Transverse colon (tissue), 4 donors: ENCODE results near the gene DSCAM. TPM values are rescaled to one million over a fixed set of nuclear protein-coding genes. Genes with fewer than 3 reads are reported as not detected.

Experiments used
- DNase-seq: peaks from one replicate; pipeline ENCODE4 v3.0.0-alpha.2; 2019
- H3K27ac ChIP-seq, 4 donors: fragments of 200-600 bp; sonication (generic); 2 replicates each; pipeline ENCODE4 v1.5.1; 2016 to 2018; ENCODE audit warnings: inconsistent platforms in 4 of 4
- H3K27me3 ChIP-seq: fragments of 200-600 bp; sonication (generic); 2 replicates; pipeline ENCODE4 v1.5.1; 2017; ENCODE audit warnings: inconsistent platforms
- H3K36me3 ChIP-seq, 4 donors: fragments of 200-600 bp; sonication (generic); 2 replicates each; pipeline ENCODE4 v1.5.1; 2017 to 2019; ENCODE audit warnings: inconsistent platforms in 4 of 4
- H3K4me1 ChIP-seq, 4 donors: fragments of 200-600 bp; sonication (generic); 2 replicates each; pipeline ENCODE4 v1.5.1; 2017 to 2020; ENCODE audit warnings: inconsistent platforms in 4 of 4
- H3K4me3 ChIP-seq, 4 donors: fragments of 200-600 bp; sonication (generic); 1 replicate in 1 of 4; 2 replicates in 3 of 4; pipeline versions ENCODE4 v1.5.1 to v1.6.1; 2017 to 2019; ENCODE audit warnings: inconsistent platforms in 4 of 4
- H3K9me3 ChIP-seq, 2 donors: fragments of 200-600 bp; sonication (generic); 2 replicates each; pipeline ENCODE4 v1.5.1; 2017 to 2019; ENCODE audit warnings: inconsistent platforms in 2 of 2
- EP300 ChIP-seq: sonication (generic); formaldehyde crosslinking; IDR thresholded peaks from one replicate; pipeline ENCODE4 v1.6.1; 2017; ENCODE audit warnings: antibody characterized with exemption, low read depth
- POLR2A ChIP-seq: fragments of 450-650 bp; IDR thresholded peaks from one replicate; pipeline ENCODE4 v1.6.1; 2016; ENCODE audit warnings: antibody characterized with exemption, mild to moderate bottlenecking, moderate library complexity
- POLR2AphosphoS5 ChIP-seq, 3 donors: sonication (generic); formaldehyde crosslinking; IDR thresholded peaks; one replicate each; pipeline ENCODE4 v1.6.1; 2016; ENCODE audit warnings: antibody characterized with exemption in 3 of 3
- WGBS, 2 donors: methylation state at CpG; one replicate each; pipeline ENCODE4 v1.1.5; 2018; ENCODE audit warnings: low coverage in 1 of 2; 5-methylcytosine and 5-hydroxymethylcytosine counted together
- in situ Hi-C, 4 donors: fragments of 200-750 bp; cut with MboI; loops; one replicate each; pipeline versions ENCODE4 v1.15.0 to v1.15.1; 2017; ENCODE audit warnings: low sequenced_read_pairs in 3 of 4, low pct_ligation_motif_present in 1 of 4, low pct_unique_long_range_greater_than_20kb in 1 of 4
- intact Hi-C: fragments of 100-400 bp; cut with DNase I; formaldehyde crosslinking; loops from one replicate; pipeline ENCODE4 v1.15.1; 2023; ENCODE audit warnings: low total_unique reads
- total RNA-seq, 4 donors: library from RNA; depleted of rRNA; stranded (reverse); fragments of >200 nt; gene quantifications; one replicate each; pipeline ENCODE4 v1.1.0, GENCODE V29; 2016
- TF ChIP-seq, protein P1 (sequence below), 5 experiments: fragments of 200-600 bp in 3 of 5; fragments of 450-650 bp in 2 of 5; sonication (generic) in 3 of 5; IDR thresholded peaks; 1 replicate in 2 of 5; 2 replicates in 3 of 5; pipeline ENCODE4 v1.5.1; 2016 to 2017; ENCODE audit warnings: antibody characterized with exemption in 5 of 5, inconsistent platforms in 3 of 5, mild to moderate bottlenecking in 2 of 5, moderate library complexity in 1 of 5

DSCAM gene
- total RNA-seq, 4 donors from 2014 or later: 0.16 TPM; not detected in 3

DNA sequence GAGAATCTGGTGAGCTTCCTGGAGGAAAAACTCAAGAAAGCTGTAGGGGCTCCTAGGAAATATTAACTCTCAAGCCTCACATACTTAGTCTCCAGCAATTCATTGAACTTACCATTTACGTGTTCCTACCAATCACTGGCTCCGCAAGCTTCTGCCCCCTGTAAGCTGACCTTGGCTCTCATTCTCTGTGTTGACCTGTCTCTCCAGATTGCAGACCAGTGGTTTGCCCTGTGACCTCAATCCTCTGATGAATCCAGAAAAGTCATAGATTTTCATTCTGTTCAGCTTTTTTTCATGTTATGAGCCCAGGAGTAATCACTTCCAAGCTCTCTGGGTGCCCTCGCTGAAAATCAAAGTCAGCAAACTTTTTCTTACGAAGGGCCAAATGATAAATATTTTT is 241.9 kb downstream of the DSCAM start:
- Histone ChIP-seq H3K4me3 (no peak overlapping the region), H3K9me3 (no peaks in the 10 kb centered on the region), H3K36me3 (no peaks in the 10 kb centered on the region), H3K4me1 (no peaks in the 10 kb centered on the region), H3K27ac (no peak overlapping the region), H3K27me3 (no peaks in the 10 kb centered on the region)
- WGBS, 2 donors: 95 to 100% methylated on average over 3 to 4 of the region's 4 CpGs
- intact Hi-C loops (no loop called here), in situ Hi-C loops (no loop called here)
- no peak for DNase-seq
- no peak for TF ChIP-seq POLR2A
- TF ChIP-seq, protein P1, sequence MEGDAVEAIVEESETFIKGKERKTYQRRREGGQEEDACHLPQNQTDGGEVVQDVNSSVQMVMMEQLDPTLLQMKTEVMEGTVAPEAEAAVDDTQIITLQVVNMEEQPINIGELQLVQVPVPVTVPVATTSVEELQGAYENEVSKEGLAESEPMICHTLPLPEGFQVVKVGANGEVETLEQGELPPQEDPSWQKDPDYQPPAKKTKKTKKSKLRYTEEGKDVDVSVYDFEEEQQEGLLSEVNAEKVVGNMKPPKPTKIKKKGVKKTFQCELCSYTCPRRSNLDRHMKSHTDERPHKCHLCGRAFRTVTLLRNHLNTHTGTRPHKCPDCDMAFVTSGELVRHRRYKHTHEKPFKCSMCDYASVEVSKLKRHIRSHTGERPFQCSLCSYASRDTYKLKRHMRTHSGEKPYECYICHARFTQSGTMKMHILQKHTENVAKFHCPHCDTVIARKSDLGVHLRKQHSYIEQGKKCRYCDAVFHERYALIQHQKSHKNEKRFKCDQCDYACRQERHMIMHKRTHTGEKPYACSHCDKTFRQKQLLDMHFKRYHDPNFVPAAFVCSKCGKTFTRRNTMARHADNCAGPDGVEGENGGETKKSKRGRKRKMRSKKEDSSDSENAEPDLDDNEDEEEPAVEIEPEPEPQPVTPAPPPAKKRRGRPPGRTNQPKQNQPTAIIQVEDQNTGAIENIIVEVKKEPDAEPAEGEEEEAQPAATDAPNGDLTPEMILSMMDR (IDR thresholded peaks at IDR 0.05): no peak

DNA sequence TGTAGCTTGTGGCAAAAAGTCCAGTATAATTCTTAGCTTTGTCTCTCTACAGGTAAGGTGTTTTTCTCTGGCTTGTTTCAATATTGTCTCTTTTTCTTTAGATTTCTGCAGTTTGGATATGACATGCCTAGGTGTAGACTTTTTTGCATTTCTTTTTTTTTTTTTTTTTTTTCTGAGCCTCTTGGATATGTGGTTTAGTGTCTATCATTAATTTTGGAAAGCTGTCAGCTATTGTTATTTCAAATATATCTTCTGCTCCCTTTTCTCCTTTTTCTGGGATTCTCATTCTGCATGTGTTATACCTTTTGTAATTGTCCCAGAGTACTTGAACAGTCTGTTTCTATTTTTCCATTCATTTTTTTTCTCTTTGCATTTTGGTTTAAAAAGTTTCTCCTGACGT is 243.2 kb downstream of the DSCAM start:
- intact Hi-C loops: loop anchor here (2.0 kb wide), 1 partner anchor 13 kb away; no protein-coding TSS in a partner anchor
- in situ Hi-C loops: no loop called here
- Histone ChIP-seq H3K27ac (no peak overlapping the region), H3K4me1 (no peaks in the 10 kb centered on the region), H3K4me3 (no peak overlapping the region), H3K9me3 (no peaks in the 10 kb centered on the region), H3K36me3 (no peaks in the 10 kb centered on the region), H3K27me3 (no peaks in the 10 kb centered on the region)
- DNase-seq: no peak
- 45 to 64% methylated on average over 1 of the region's 1 CpG for WGBS, 2 donors
- TF ChIP-seq, protein P1 (IDR thresholded peaks at IDR 0.05): no peak
- no peak for TF ChIP-seq POLR2A
- TF ChIP-seq EP300: no peak
- TF ChIP-seq POLR2AphosphoS5 (IDR thresholded peaks at IDR 0.05): no peak

DNA sequence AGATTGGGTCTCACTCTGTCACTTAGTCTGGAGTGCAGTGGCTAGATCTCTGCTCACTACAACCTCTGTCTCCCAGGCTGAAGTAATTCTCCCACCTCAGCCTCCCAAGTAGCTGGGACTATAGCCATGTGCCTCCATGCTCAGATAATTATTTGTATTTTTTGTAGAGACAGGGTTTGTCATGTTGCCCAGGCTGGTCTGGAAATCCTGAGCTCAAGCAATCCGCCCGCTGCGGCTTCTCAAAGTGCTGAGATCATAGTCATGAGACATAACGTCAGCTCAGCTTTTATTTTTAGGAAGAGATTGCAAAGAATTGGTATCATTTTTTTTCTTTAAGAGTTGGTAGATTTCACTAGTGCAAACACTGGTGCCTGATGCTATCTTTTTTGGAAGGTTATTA is 244.9 kb downstream of the DSCAM start:
- WGBS, 2 donors: 40 to 80% methylated on average over 1 to 4 of the region's 4 CpGs
- Histone ChIP-seq H3K27me3 (no peaks in the 10 kb centered on the region), H3K36me3 (no peaks in the 10 kb centered on the region), H3K4me3 (no peak overlapping the region), H3K9me3 (no peaks in the 10 kb centered on the region), H3K4me1 (no peaks in the 10 kb centered on the region), H3K27ac (no peak overlapping the region)
- in situ Hi-C loops: no loop called here
- TF ChIP-seq, protein P1 (IDR thresholded peaks at IDR 0.05): no peak
- TF ChIP-seq POLR2A: no peak
- TF ChIP-seq EP300: no peak
- no peak for TF ChIP-seq POLR2AphosphoS5 (IDR thresholded peaks at IDR 0.05)
- intact Hi-C loops: loop anchor here (2.0 kb wide), 1 partner anchor 15 kb away; no protein-coding TSS in a partner anchor
- no peak for DNase-seq

DNA sequence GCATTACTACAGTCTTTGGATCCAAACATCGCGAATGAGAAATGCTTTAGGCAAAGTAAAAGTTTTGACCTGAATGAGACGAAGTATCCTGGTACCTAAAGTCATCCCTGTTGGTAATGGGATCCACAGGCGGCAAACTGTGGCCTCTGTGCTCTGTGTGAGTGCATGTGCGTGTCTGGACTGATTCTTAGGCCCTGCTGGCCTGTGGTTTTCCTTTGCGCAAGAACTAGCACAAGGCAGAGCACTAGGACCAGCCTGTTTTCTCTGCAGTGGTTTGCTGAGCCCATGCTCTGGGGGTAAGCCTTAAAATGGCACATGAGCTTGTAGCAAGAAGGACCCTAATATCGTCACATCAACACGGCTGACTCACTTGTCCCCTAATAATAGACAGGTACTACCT is 251.2 kb downstream of the DSCAM start:
- Histone ChIP-seq H3K27ac (no peak overlapping the region), H3K4me1 (no peaks in the 10 kb centered on the region), H3K9me3 (no peaks in the 10 kb centered on the region), H3K36me3 (no peaks in the 10 kb centered on the region), H3K27me3 (no peaks in the 10 kb centered on the region), H3K4me3 (no peak overlapping the region)
- intact Hi-C loops (no loop called here), in situ Hi-C loops (no loop called here)
- no peak for DNase-seq
- TF ChIP-seq POLR2A (no peak), POLR2AphosphoS5 (IDR thresholded peaks at IDR 0.05) (no peak), EP300 (no peak)
- TF ChIP-seq, protein P1 (IDR thresholded peaks at IDR 0.05): no peak
- 75 to 86% methylated on average over 2 to 8 of the region's 8 CpGs for WGBS, 2 donors
